HG03457 (cell line): ENCODE results near the gene CDK18.

Source experiments
- ATAC-seq: cut with Tn5 transposase; IDR thresholded peaks from one replicate; pipeline ENCODE4 v1.9.1; 2021; ENCODE audit warnings: moderate number of reproducible peaks; ENCODE audit not compliant: unreplicated experiment

Gene CDK18

DNA sequence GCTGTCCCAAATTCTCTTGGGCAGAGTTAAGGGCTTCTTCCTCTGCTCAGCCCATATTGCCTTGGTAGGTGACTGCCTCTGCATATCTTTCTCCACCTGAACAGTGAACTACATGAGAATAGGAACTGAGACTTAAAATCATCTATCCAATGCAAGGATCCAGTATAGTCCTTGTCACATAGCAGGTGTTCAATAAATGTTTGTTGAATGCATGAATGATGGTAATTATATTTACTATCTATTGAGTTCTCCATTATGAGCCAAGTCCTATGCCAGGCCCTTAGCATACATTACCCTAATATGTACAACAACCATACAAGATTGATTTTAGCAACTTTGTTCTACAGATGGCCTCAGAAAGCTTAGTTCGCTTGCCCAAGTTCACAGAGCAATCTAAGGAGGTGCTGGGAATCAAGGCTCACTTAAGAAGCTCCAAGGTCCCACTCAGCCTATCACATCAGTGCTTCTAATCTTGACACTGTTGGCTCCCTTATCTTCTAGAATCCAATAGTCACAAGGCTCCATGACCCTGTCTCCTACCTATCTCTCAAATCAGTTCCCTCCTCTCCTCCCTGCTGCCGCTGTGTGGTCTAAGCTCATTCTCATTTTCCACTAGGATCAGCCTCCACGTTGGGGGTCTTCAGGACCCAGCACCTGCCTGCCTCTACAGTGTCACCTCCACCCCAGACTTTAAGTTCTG lies 2.2 kb upstream of the CDK18 start:
- no peak for ATAC-seq

DNA sequence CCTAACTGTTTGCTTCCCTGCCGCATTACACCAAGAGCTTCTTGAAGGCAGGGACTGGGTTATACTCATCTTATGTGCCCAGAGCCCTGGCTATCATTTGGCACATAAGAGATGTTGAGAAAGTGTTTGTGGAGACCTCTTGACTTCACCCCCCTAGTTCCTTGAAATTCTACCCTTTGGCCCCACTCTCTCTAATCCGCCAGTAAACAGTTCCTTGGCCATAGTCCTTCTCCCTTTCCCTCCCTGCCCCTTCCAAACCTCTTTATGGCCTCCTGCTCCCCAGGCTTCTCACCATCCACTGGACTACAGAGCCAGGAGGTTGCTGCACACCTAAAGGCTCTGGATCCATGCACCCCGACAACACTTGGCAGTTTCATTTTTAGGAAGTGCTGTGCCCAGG lies 1.5 kb upstream of the CDK18 start:
- ATAC-seq: no peak

- ATAC-seq: no peak
Measured at GRCh38 chr1:205505076-205505729, 734 bp downstream of the CDK18 start.

GRCh38 chr1:205505791-205506190 lies 1.3 kb downstream of the CDK18 start:
- no peak for ATAC-seq

DNA sequence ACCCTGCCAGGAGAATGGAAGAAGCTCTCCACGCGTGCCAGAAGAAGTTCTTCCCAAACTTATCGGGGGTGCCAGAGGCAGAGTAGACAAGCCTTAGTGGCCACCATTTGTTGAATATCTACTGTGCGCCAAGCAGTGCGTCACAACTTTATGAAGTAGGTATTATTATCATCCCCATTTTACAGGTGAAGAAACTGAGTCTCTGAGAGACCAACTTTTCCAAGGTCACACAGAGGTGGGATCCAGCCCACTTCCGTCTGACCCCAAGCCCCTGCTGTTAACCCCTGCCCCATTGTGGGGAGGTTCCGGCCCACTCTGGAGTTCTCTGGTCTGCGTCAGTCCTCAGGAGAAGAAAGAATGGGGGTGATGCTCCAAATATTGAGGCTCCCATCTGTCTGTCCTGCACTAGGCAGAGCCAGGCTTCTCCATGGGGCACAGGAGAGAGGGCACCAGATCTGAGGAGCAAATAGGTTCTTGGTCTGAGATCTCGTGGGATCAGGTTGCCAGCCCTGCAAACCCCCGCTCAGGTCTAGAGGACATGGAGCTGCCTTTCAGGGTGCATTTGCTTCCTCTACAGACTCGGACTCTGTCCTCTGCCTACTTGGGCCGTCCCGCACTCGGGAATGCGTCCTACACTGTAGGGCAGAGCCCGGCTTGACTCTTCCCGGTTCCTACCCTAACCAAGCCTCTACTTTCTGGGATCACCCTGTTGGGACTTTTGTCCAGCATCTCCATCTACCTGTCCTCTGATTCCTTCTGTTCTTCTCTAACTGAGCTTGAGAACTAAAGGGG lies 2.1 kb downstream of the CDK18 start:
- ATAC-seq: no peak

DNA sequence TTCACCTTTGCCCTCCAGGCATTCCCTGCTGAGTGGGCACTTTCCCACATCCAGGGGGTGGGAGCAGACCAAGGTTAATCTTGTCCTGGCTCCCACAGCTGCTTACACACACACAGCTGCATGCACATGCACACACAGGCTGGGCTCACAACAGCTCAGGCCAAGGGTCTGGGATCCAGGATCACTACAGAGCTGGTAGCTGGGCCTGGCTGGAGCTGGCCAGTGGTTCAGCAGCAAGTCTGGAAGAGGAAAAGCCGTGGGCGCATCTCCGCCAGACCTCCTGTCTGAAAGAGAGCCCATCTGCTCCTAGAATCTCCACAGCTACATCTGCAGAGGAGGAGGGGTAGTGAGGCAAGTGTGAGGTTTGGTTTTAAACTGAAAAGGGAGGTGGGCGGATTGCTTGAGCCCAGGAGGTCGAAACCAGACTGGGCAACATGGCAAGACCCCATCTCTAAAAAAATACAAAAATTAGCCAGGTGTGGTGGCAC lies 3.8 kb downstream of the CDK18 start:
- no peak for ATAC-seq

GRCh38 chr1:205510308-205510950 lies 6.0 kb downstream of the CDK18 start:
- ATAC-seq: no peak

GRCh38 chr1:205510951-205511330 lies 6.5 kb downstream of the CDK18 start:
- no peak for ATAC-seq

DNA sequence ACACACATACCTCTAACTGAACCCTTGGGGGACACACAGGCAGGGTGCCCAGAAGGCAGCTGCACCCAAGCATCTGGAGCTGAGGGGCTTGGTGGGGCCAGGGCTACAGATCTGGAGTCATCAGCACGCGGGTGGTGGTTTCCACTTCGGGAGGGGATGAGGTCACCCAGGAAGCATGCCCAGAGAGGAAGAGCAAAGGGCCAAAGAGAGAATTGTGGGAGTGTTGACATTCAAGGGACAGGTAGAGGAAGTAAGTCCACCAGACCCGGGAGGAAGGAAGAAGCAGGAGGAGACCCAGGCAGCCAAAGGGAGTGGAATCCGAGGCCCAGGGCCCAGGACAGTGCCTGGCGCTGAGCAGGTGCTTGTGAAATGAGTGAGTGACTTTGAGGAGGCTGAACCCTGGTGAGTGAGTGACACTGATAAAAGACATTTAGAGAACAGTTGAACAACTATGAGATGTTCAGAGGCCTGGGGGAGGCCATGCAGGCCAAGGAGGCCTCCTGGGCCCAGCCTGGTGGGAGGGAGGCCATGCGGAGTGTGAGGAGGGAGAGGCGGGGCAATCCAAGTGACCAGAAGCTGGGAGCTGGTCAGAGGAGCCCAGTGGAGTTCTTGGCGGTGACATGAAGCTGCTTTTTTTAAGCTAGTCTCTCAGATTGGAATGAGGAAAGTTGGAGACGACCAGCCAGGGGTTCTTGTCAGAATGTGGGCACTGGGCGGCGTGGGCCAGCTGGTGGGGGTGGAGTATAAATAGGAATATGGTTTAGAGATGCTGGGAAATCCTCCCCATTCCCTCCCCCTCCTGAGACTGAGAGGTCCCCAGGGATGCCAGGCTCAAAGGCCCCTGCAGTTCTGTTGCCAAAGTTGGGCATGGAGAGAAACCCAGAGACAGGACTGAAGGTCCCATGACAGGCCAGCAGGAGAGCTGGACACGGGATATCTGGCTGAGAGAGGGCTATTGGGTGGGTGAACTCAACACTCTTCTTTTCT lies 7.9 kb downstream of the CDK18 start:
- ATAC-seq: no peak

- ATAC-seq: no peak
Measured at GRCh38 chr1:205513774-205514173, 9.3 kb downstream of the CDK18 start.

- ATAC-seq: no peak
Measured at GRCh38 chr1:205514211-205515142, 10.0 kb downstream of the CDK18 start.

- no peak for ATAC-seq
Measured at GRCh38 chr1:205515781-205516253, 11.3 kb downstream of the CDK18 start.

GRCh38 chr1:205516362-205516761 lies 11.9 kb downstream of the CDK18 start:
- ATAC-seq: no peak

GRCh38 chr1:205517288-205517687 lies 12.8 kb downstream of the CDK18 start:
- no peak for ATAC-seq

DNA sequence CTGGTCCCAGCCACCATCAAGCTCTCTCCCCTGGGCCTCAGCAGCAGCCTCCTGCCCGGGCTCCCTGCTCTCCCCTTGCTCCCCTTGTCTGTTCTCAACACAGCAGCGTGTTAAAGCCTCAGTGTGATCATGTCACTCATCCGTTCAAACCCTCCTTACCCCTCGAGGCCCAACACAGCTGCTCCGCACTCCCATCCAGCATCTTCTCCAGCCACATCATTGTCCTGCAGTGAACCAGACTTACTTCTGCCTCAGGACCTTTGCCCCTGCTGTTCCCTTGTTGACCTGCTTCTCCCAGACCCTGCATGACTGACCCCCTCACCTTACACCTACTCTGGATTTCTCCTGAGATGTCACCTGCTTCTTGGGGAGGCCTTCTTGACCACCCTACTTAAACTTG lies 13.3 kb downstream of the CDK18 start:
- ATAC-seq: no peak

GRCh38 chr1:205518661-205519540 lies 14.4 kb downstream of the CDK18 start:
- no peak for ATAC-seq

DNA sequence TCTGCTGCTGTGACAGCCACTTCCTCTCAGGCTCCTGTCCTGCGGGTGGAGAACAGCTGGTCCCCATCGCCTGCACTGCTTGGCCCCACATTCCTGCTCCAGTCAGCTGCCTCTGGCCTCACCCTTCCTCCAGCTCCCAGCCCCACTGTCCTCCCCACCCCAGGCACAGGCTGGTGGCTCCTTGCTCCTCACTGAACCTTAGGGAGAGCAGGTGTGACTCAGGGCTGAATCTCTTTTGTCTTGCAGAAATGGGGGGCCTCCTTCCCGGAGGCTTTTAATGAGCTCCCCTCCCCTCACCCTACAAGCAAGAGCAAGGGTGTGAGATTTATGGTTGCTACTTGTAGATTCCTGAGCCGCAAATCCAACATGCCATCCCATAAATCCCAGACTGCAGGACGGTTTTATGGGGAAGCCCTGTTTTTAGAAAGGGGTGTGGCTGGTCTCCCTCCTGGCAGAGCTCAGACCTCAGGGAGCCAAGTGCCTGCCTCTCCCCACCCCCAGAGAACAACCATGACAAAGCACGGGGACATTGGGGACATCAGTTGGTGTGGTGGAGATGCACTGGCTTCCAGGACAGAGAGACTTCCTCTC lies 15.2 kb downstream of the CDK18 start:
- ATAC-seq: no peak

GRCh38 chr1:205520709-205521108 lies 16.2 kb downstream of the CDK18 start:
- ATAC-seq: no peak
